Mesenchymal stem cell (in vitro differentiated cells and primary cell): ENCODE measurements around the gene TKTL1.
"Not testable (repeated sequence)": the region's sequence is repeated elsewhere in the genome, so short reads cannot be mapped to it uniquely, and the experiment has no call there.

Source experiments
- DNase-seq: peaks from one replicate; pipeline ENCODE4 v3.0.0-alpha.2; 2013
- H2AFZ ChIP-seq: one replicate; pipeline ENCODE4 v1.6.1; 2013; ENCODE audit warnings: low read depth, mild to moderate bottlenecking, control low read depth, inconsistent platforms, low read length, moderate library complexity
- H2AK5ac ChIP-seq: 2 replicates; pipeline ENCODE4 v1.6.1; 2013; ENCODE audit warnings: low read length, moderate library complexity, mild to moderate bottlenecking, inconsistent platforms; ENCODE audit not compliant: severe bottlenecking
- H2BK120ac ChIP-seq: one replicate; pipeline ENCODE4 v1.6.1; 2013; ENCODE audit warnings: low read depth, mild to moderate bottlenecking, inconsistent platforms, low read length, moderate library complexity
- H2BK12ac ChIP-seq, 2 experiments: one replicate each; pipeline ENCODE4 v1.6.1; 2013; ENCODE audit warnings: inconsistent platforms in 2 of 2, low read length in 2 of 2, mild to moderate bottlenecking in 2 of 2, moderate library complexity in 2 of 2, control low read depth in 1 of 2
- H2BK15ac ChIP-seq: one replicate; pipeline ENCODE4 v1.6.1; 2013; ENCODE audit warnings: mild to moderate bottlenecking, low read depth, inconsistent platforms; ENCODE audit not compliant: poor library complexity, severe bottlenecking
- H2BK5ac ChIP-seq: 2 replicates; pipeline ENCODE4 v1.6.1; 2013; ENCODE audit warnings: low read depth, mild to moderate bottlenecking, low read length, control low read depth, inconsistent platforms; ENCODE audit not compliant: poor library complexity, severe bottlenecking
- H3K14ac ChIP-seq, 2 experiments: one replicate each; pipeline ENCODE4 v1.6.1; 2013; ENCODE audit warnings: inconsistent platforms in 2 of 2, low read length in 2 of 2, control low read depth in 1 of 2, mild to moderate bottlenecking in 1 of 2, moderate library complexity in 1 of 2
- H3K18ac ChIP-seq, 2 experiments: one replicate each; pipeline ENCODE4 v1.6.1; 2013; ENCODE audit warnings: inconsistent platforms in 2 of 2, low read length in 2 of 2, control low read depth in 1 of 2, low read depth in 1 of 2, mild to moderate bottlenecking in 1 of 2
- H3K23ac ChIP-seq, 2 experiments: one replicate each; pipeline ENCODE4 v1.6.1; 2013; ENCODE audit warnings: inconsistent platforms in 2 of 2, low read length in 2 of 2, mild to moderate bottlenecking in 2 of 2, moderate library complexity in 2 of 2, control low read depth in 1 of 2
- H3K27ac ChIP-seq: 2 replicates; pipeline ENCODE4 v1.5.1; 2013; ENCODE audit warnings: mild to moderate bottlenecking, moderate library complexity, low read length, control low read depth, inconsistent platforms; ENCODE audit not compliant: poor library complexity, severe bottlenecking
- H3K27me3 ChIP-seq, 2 experiments: 2 replicates each; pipeline versions ENCODE4 v1.6.1 to v1.7.0; 2013; ENCODE audit warnings: low read length in 2 of 2, mild to moderate bottlenecking in 2 of 2, moderate library complexity in 2 of 2, control low read depth in 1 of 2, inconsistent platforms in 1 of 2; ENCODE audit not compliant: control insufficient read depth in 1 of 2, insufficient read depth in 1 of 2
- H3K36me3 ChIP-seq, 2 experiments: 2 replicates each; pipeline versions ENCODE4 v1.6.1 to v1.7.0; 2013; ENCODE audit warnings: low read length in 2 of 2, control low read depth in 1 of 2, inconsistent platforms in 1 of 2, low read depth in 1 of 2, mild to moderate bottlenecking in 1 of 2; ENCODE audit not compliant: insufficient read depth in 2 of 2, control insufficient read depth in 1 of 2
- H3K4ac ChIP-seq, 2 experiments: one replicate each; pipeline ENCODE4 v1.6.1; 2013; ENCODE audit warnings: inconsistent platforms in 2 of 2, low read length in 2 of 2, mild to moderate bottlenecking in 2 of 2, moderate library complexity in 2 of 2, control low read depth in 1 of 2, low read depth in 1 of 2
- H3K4me1 ChIP-seq: 2 replicates; pipeline ENCODE4 v1.6.1; 2013; ENCODE audit warnings: low read depth, low read length, control low read depth; ENCODE audit not compliant: control insufficient read depth, insufficient read depth
- H3K4me2 ChIP-seq: 2 replicates; pipeline ENCODE4 v1.6.1; 2013; ENCODE audit warnings: low read length, mild to moderate bottlenecking, inconsistent platforms; ENCODE audit not compliant: poor library complexity, severe bottlenecking
- H3K4me3 ChIP-seq, 2 experiments: 2 replicates each; pipeline versions ENCODE4 v1.5.1 to v1.7.0; 2013; ENCODE audit warnings: low read length in 2 of 2, mild to moderate bottlenecking in 2 of 2, control low read depth in 1 of 2, low read depth in 1 of 2; ENCODE audit not compliant: insufficient read depth in 1 of 2
- H3K79me1 ChIP-seq: replicated peaks from 2 replicates; pipeline ENCODE4 v1.6.1; 2013; ENCODE audit warnings: mild to moderate bottlenecking, control low read depth, low read length, inconsistent platforms; ENCODE audit not compliant: poor library complexity, severe bottlenecking
- H3K9ac ChIP-seq: 2 replicates; pipeline ENCODE4 v1.7.0; 2013; ENCODE audit warnings: mild to moderate bottlenecking, low read length, moderate library complexity
- H3K9me3 ChIP-seq: 2 replicates; pipeline ENCODE4 v1.7.0; 2013; ENCODE audit warnings: mild to moderate bottlenecking, low read length; ENCODE audit not compliant: control insufficient read depth
- H4K8ac ChIP-seq: one replicate; pipeline ENCODE4 v1.6.1; 2013; ENCODE audit warnings: inconsistent platforms, mild to moderate bottlenecking, low read length, moderate library complexity
- H4K91ac ChIP-seq: one replicate; pipeline ENCODE4 v1.6.1; 2013; ENCODE audit warnings: mild to moderate bottlenecking, low read length, inconsistent platforms
- WGBS: methylation state at CpG from one replicate; pipeline ENCODE4 v1.1.7; 2013; ENCODE audit warnings: mixed read lengths; 5-methylcytosine and 5-hydroxymethylcytosine counted together

Gene TKTL1

DNA sequence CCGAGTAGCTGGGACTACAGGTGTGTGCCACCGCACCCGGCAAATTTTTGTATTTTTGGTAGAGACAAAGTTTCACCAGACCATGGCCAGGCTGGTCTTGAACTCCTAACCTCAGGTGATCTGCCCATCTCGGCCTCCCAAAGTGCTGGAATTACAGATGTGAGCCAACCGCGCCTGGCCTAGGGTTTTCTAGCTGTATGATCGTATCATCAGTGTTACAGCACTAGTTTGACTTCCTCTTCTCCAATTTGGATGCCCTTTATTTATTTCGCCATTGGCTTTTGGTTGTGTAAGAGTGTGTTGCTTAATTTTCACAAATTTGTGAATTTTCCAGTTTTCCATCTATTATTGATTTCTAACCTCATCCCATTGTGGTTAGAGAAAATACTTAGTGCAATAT lies 5.2 kb downstream of the TKTL1 start:
- Histone ChIP-seq H3K4me3 (no peak overlapping the region), H3K4ac (no peak overlapping the region), H2BK5ac (no peak overlapping the region), H4K8ac (no peak overlapping the region), H2AFZ (no peak overlapping the region), H3K14ac (no peak overlapping the region), H4K91ac (no peak overlapping the region), H2BK120ac (no peak overlapping the region), H3K18ac (no peak overlapping the region), H3K4me1 (no peaks in the 10 kb centered on the region), H3K9ac (no peak overlapping the region), H2AK5ac (no peak overlapping the region), H2BK15ac (no peak overlapping the region), H3K27me3 (peaks cover 0 to 37% of the 10 kb centered on the region in 2 experiments), H3K23ac (no peak overlapping the region), H3K79me1 (no peaks in the 10 kb centered on the region), H3K27ac (no peak overlapping the region), H2BK12ac (no peak overlapping the region), H3K36me3 (no peaks in the 10 kb centered on the region), H3K9me3 (no peaks in the 10 kb centered on the region), H3K4me2 (no peak overlapping the region)
- 95% methylated on average over 6 of the region's 8 CpGs for WGBS
- no peak for DNase-seq

DNA sequence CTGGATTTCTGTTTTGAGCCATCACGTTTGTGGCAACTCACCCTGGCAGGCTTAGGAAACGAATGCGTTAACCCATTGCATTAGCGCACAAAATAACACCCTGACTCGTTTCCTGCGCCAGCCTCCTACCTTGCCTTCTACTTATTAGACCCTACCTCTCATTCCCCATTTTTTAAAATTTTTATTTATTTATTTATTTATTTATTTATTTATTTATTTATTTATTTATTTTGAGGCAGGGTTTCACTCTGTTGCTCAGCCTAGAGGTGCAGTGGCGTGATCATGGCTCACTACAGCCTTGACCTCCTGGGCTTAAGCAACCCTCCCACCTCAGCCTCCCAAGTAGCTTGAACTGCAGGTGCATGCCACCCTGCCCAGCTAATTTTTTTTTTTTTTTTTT lies 7.4 kb downstream of the TKTL1 start:
- WGBS = 83% methylated on average over 4 of the region's 7 CpGs
- not testable (repeated sequence) for H3K4me2 ChIP-seq

DNA sequence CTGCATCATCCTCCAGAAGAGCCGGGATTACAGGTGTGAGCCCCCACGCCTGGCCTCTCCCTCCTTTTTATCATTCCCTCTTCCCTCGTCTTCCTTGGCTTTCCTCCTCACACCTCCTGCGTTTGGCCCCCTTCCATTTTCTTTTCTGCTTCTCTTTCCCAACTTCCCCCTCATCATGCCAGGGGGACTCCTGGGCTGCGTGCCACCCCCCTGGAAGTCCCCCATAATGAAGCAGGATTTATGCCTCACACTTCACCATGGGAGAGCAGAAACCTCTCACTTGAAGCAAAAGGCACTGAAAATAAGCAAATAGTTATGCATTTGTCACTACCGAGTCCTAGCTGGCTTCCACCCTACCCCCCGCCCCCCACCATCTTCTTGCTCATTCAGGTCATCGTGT lies 7.9 kb downstream of the TKTL1 start:
- Histone ChIP-seq H3K14ac (no peak overlapping the region), H3K4me1 (peaks cover 1% of the 10 kb centered on the region), H2BK12ac (no peak overlapping the region), H2BK120ac (no peak overlapping the region), H3K27ac (no peak overlapping the region), H3K23ac (no peak overlapping the region), H2BK15ac (no peak overlapping the region), H3K79me1 (no peaks in the 10 kb centered on the region), H3K4me2 (no peak overlapping the region), H4K8ac (no peak overlapping the region), H3K36me3 (no peaks in the 10 kb centered on the region), H2AFZ (no peak overlapping the region), H3K18ac (no peak overlapping the region), H4K91ac (no peak overlapping the region), H3K9me3 (no peaks in the 10 kb centered on the region), H2BK5ac (no peak overlapping the region), H2AK5ac (no peak overlapping the region), H3K4me3 (no peak overlapping the region), H3K9ac (no peak overlapping the region), H3K4ac (no peak overlapping the region), H3K27me3 (peaks cover 0 to 47% of the 10 kb centered on the region in 2 experiments)
- DNase-seq = no peak
- 92% methylated on average over 7 of the region's 8 CpGs for WGBS

More for the DNA sequence above, 7.4 kb downstream of the TKTL1 start:
- H3K36me3 ChIP-seq, H2AFZ ChIP-seq, H4K8ac ChIP-seq, H2BK120ac ChIP-seq, H2BK5ac ChIP-seq, H3K4me3 ChIP-seq, H2BK15ac ChIP-seq, H2AK5ac ChIP-seq, H2BK12ac ChIP-seq, H3K9me3 ChIP-seq, H3K14ac ChIP-seq, H3K27ac ChIP-seq, DNase-seq, H3K79me1 ChIP-seq, H3K4ac ChIP-seq, H3K23ac ChIP-seq, H3K18ac ChIP-seq, H4K91ac ChIP-seq, H3K9ac ChIP-seq, H3K4me1 ChIP-seq: not testable (repeated sequence)
- peaks cover 0 to 51% of the 10 kb centered on the region in 2 experiments for H3K27me3 ChIP-seq

DNA sequence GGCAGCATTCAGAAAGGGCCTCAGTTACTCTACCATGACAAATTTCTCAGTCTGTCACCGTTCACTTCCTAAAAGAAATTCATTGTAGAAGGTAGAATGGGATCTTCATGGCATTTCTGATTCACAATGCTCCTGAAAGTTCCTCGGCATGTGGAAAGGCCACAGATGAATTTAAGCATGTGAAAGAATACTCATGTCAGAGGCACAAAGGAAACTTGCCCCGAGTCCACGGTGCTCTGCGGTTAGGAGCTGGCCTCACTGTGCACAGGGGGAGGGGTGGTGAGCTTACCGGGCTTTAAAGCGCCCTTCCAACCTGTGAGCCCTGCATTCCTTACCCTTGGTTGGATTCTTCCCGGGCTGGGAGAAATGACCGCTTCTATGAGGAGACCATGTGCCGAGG lies 9.3 kb downstream of the TKTL1 start:
- Histone ChIP-seq H4K8ac (no peak overlapping the region), H3K36me3 (no peaks in the 10 kb centered on the region), H3K4me2 (no peak overlapping the region), H4K91ac (no peak overlapping the region), H3K79me1 (no peaks in the 10 kb centered on the region), H3K18ac (no peak overlapping the region), H2AFZ (no peak overlapping the region), H3K4ac (no peak overlapping the region), H2BK120ac (no peak overlapping the region), H2BK12ac (no peak overlapping the region), H3K14ac (no peak overlapping the region), H2BK5ac (no peak overlapping the region), H3K27me3 (peaks cover 4 to 57% of the 10 kb centered on the region in 2 experiments), H3K27ac (no peak overlapping the region), H3K9ac (no peak overlapping the region), H2BK15ac (no peak overlapping the region), H3K4me1 (peaks cover 1% of the 10 kb centered on the region), H3K23ac (no peak overlapping the region), H3K4me3 (no peak overlapping the region), H3K9me3 (no peaks in the 10 kb centered on the region), H2AK5ac (no peak overlapping the region)
- WGBS = 93% methylated on average over 9 of the region's 10 CpGs
- DNase-seq = no peak
